ENCODE measurements around the gene PSMD8.

The PSMD8 gene

GRCh38 chr19:38412961-38413360 lies 38.6 kb downstream of the PSMD8 start:
- no peak for DNase-seq

- DNase-seq: no peak
Measured at GRCh38 chr19:38413416-38413815, 39.0 kb downstream of the PSMD8 start.

DNA sequence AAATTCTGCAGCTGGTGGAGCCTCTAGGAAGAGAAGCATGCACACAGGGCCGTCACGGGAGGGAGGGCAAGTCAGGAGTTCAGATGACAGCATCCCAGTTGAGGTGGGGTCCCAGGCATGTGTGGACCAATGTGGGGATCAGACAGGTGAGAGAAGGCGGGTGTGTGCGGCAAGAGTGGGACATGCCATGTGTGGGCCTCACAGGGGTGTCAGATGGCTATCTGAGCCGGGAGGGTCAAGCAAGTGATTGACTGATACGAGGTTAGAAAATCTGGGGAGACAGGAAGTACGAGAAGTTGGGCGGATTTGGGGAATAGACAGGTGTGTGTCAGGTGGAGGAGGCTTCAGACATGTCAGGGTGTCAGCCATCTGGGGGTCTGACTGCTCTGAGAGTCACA lies 42.8 kb downstream of the PSMD8 start:
- no peak for DNase-seq

GRCh38 chr19:38417544-38418506 lies 43.5 kb downstream of the PSMD8 start:
- DNase-seq: peak; percentile 37

- DNase-seq: no peak
Measured at GRCh38 chr19:38420935-38421334, 46.6 kb downstream of the PSMD8 start.

GRCh38 chr19:38421856-38422255 lies 47.5 kb downstream of the PSMD8 start:
- no peak for DNase-seq

GRCh38 chr19:38422438-38422837 lies 48.1 kb downstream of the PSMD8 start:
- DNase-seq: no peak

GRCh38 chr19:38424272-38424671 lies 49.9 kb downstream of the PSMD8 start:
- DNase-seq: no peak

DNA sequence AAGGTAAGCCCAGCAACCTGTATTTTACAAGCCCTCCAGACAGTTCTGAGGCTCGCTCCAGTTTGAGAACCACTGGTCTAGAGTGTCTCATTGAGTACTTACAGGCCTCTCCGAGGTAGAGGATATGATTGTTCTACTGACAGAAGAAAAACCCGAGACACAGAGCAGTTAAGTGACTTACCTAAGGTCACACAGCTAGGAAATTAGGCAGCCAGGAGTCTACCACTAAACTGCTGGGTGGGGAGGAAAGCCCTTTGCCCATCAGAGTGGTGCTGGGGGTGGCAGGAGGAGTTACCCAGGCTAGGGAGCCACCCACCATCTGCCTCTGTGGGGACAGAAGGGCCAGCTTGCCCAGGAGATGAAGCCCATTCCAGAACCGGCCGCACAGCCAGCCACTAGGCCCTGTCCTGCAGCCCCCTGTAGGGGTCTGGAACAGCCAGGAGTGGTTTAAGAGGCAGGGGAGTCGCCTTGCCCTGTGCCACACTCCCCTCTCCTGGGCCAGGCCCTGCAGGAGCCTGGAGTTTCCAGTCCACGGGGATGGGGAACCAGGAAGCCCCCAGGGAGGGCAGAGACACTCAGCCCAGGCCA lies 50.9 kb downstream of the PSMD8 start:
- no peak for DNase-seq

DNA sequence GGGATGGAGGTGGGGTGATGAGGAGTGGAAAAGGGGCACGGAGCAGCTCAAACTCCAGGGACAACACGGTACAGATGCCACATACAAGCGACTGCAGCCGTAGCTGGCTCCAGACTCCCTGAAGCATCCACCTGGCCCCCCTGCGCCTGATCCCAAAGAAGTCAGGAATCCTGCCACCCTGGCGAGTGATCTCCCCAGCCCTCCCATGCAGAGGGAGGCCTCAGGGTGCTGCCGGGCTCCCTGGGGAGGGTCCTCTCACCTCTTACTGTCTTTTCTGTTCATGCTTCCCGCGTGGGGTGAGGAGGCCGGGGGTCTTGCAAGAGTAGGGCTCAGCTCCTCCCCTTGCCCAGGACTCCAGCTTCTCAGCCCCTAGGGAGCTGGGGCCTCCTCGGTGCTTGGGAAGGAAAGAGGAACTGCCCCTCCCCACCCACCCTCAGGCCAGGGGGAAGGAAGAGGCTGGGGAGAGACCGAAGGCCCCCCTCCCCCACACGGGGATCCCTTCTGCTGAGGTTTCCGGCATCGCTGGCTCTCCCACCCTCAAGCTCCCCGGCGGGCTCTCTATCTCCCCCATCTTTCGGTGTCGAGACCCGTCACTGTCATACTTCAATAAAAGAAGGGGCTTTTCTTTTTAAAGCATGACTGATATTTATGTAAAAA lies 51.6 kb downstream of the PSMD8 start, which contains the start of gene RASGRP4:
TSS of gene RASGRP4 (minus strand) at position 410 of the 657 bp plus-strand sequence. CDS start at position 282, 128 bp downstream.
- peak; percentile 31 for DNase-seq

GRCh38 chr19:38427035-38427677 lies 52.8 kb downstream of the PSMD8 start:
- DNase-seq: peak; percentile 27

DNA sequence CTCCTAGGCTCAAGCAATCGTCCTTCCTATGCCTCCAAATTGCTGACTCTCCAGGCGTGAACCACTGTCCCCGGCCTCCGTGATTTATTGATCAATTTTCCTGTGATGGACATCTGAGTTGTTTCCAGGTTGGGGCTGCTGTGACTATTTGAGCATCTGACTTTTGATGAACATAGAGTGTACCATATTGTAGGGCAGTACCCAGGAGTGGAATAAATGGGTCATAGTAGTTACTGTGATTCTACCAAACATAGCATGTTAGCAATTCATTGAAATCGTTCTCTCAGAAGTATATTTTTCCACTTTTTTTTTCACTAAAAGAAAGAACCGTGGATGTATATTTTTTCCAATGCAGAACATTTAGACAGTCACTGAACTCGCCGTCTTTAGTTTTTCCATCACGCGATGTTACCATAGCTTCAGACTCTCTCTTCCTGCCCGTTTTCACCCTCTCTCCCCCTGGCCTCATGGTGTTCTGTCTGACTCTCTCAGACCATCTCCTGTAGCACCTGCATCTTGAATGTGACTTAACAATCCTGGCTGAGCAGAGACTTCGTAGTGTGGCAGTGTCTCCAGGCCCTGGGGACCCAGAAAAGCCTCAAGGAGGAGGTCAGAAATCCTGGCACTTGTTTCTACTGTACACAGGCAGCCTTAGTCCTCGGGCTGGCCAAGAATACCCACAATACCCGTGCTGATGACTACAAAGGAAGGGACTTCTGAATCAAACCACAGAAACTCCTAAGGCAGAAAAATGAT lies 54.9 kb downstream of the PSMD8 start:
- DNase-seq: no peak

DNA sequence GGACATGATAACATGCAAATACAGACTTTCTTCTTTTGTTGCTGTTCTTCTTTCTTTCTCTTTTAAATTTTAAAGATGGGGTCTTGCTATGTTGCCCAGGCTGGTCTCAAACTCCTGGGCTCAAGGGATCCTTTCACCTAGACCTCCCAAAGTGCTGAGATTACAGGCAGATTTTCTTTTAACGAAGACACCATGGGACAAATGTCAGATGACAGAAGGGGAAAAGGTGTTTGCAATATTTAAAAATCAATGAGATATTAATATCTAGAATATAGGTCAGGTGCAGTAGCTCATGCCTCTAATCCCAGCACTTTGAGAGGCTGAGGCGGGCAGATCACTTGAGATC lies 55.4 kb downstream of the PSMD8 start:
- DNase-seq: no peak

- DNase-seq: no peak
Measured at GRCh38 chr19:38430931-38431330, 56.6 kb downstream of the PSMD8 start.

DNA sequence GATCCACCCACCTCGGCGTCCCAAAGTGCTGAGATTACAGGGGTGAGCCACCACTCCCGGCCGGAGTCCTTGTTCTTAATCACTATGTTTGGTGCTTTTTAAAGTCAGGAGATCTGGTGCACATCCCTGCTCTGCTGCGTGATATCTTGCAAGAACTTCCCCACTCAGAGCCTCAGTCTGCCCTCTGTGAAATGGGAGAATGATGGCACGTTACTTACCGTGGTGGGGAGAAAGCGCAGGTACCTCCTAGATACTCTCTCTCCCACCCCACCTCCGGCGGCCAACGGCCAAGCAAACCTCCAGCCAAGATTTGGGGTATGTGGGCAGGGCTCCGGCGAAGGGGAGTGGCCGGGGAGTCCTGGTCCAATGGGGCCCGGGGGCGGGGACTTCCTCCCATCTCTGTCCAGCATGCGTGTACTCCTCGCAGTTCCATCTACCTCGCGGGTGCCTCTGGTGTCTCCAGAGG lies 58.9 kb downstream of the PSMD8 start, which contains the start of gene RYR1:
TSS of gene RYR1 (plus strand) at position 424 of the 466 bp plus-strand sequence. CDS start 139 bp downstream, outside the sequence.
- no peak for DNase-seq

All from central memory CD4-positive, alpha-beta T cell (primary cell).